ENCODE data around the gene HSD17B11.
"Not testable (repeated sequence)": the region's sequence is repeated elsewhere in the genome, so short reads cannot be mapped to it uniquely, and the experiment has no call there.

DNA sequence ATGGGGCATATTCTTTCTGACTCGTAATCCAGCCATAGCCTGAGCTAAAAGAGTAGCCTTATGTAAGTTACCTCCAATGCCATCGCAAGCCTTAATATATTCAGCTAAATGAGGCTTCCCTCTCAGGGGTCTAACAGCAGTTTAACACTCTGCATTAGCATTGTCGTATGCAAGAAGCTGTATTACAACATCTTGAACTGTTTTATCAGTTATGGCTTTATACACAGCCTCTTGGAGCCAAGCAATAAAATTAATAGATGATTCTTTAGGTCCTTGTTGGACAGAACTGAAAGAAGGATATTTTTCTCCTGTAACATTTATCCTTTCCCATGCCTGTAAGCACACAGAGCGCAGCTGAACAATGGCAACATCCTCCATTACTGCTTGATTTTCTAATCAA is 15.9 kb upstream of the HSD17B11 start:
- not testable (repeated sequence) for TF ChIP-seq CTCF, EZH2phosphoT487 (IDR thresholded peaks at IDR 0.05)
